HUDEP-2 (cell line): ENCODE results near the gene DCLK2.

Experiments used
- DNase-seq, 76 experiments: peaks; one replicate each; lab custom pipeline; 2025; ENCODE audit not compliant: unreplicated experiment in 76 of 76; lab: John Stamatoyannopoulos, UW

The DCLK2 gene

GRCh38 chr4:150078041-150078578, at the start of gene DCLK2:
TSS of gene DCLK2 (plus strand) at chr4:150078445. CDS start at chr4:150079028, 583 bp downstream.
- DNase-seq: peak in 10 of 76 experiments; percentile 1 to 31 (median 7)

GRCh38 chr4:150032541-150032940, 45.7 kb upstream of the DCLK2 start:
- no peak for DNase-seq

- no peak for DNase-seq
Measured at GRCh38 chr4:150033081-150033480, 45.2 kb upstream of the DCLK2 start.

GRCh38 chr4:150033901-150034300, 44.3 kb upstream of the DCLK2 start:
- no peak for DNase-seq

- DNase-seq: no peak
Measured at GRCh38 chr4:150037251-150037856, 40.9 kb upstream of the DCLK2 start.

- no peak for DNase-seq
Measured at GRCh38 chr4:150038335-150039076, 39.7 kb upstream of the DCLK2 start.

GRCh38 chr4:150039274-150040127, 38.7 kb upstream of the DCLK2 start:
- no peak for DNase-seq

- no peak for DNase-seq
Measured at GRCh38 chr4:150044517-150044916, 33.7 kb upstream of the DCLK2 start.

GRCh38 chr4:150045410-150045809, 32.8 kb upstream of the DCLK2 start:
- DNase-seq: no peak

- DNase-seq: no peak
Measured at GRCh38 chr4:150046728-150047217, 31.5 kb upstream of the DCLK2 start.

- no peak for DNase-seq
Measured at GRCh38 chr4:150047546-150047945, 30.7 kb upstream of the DCLK2 start.

GRCh38 chr4:150049682-150050081, 28.6 kb upstream of the DCLK2 start:
- DNase-seq: no peak

- no peak for DNase-seq
Measured at GRCh38 chr4:150050566-150050965, 27.7 kb upstream of the DCLK2 start.

GRCh38 chr4:150051111-150051510, 27.1 kb upstream of the DCLK2 start:
- no peak for DNase-seq

GRCh38 chr4:150055467-150055866, 22.8 kb upstream of the DCLK2 start:
- no peak for DNase-seq

GRCh38 chr4:150056569-150056968, 21.7 kb upstream of the DCLK2 start:
- DNase-seq: no peak

GRCh38 chr4:150061086-150061776, 17.0 kb upstream of the DCLK2 start:
- no peak for DNase-seq

GRCh38 chr4:150063128-150063527, 15.1 kb upstream of the DCLK2 start:
- no peak for DNase-seq

GRCh38 chr4:150065740-150066139, 12.5 kb upstream of the DCLK2 start:
- no peak for DNase-seq

GRCh38 chr4:150067859-150068258, 10.4 kb upstream of the DCLK2 start:
- no peak for DNase-seq
